CD4-positive, alpha-beta T cell (primary cell): ENCODE results near the gene CTNNA2. TPM values are rescaled to one million over a fixed set of nuclear protein-coding genes. Genes with fewer than 3 reads are reported as not detected.

Experiments used
- ATAC-seq: fragments of 200-7000 bp; cut with Tn5 transposase; one replicate; pipeline ENCODE4 v1.10.0; 2022; ENCODE audit warnings: mild to moderate bottlenecking; ENCODE audit not compliant: poor library complexity
- CTCF ChIA-PET: fragments of 350-600 bp; sonication (Branson Sonifier 250); formaldehyde crosslinking; loops from one replicate; lab custom pipeline; 2021; ENCODE audit warnings: antibody characterized with exemption, inconsistent platforms; lab: Charles Lee
- POLR2A ChIA-PET: fragments of 350-600 bp; sonication (Branson Sonifier 250); formaldehyde crosslinking; loops from one replicate; lab custom pipeline; 2021; ENCODE audit warnings: antibody characterized with exemption, inconsistent platforms; lab: Charles Lee
- DNase-seq, 14 experiments: peaks; one replicate each; pipeline ENCODE4 v3.0.0-alpha.2; 2013 to 2020; ENCODE audit warnings: mixed read lengths in 2 of 14
- H3K27ac ChIP-seq, 2 donors: one replicate each; pipeline versions ENCODE4 v1.5.1 to v1.7.0; 2013; ENCODE audit warnings: low read length in 2 of 2, low read depth in 1 of 2, mild to moderate bottlenecking in 1 of 2
- H3K27me3 ChIP-seq, 2 experiments: 1 replicate in 1 of 2; 2 replicates in 1 of 2; pipeline versions ENCODE4 v1.6.1 to v1.7.0; 2013; ENCODE audit warnings: low read length in 2 of 2, control low read depth in 1 of 2, mild to moderate bottlenecking in 1 of 2, moderate library complexity in 1 of 2; ENCODE audit not compliant: insufficient read depth in 2 of 2, control insufficient read depth in 1 of 2
- H3K36me3 ChIP-seq: one replicate; pipeline ENCODE4 v1.6.1; 2013; ENCODE audit warnings: low read length, control low read depth; ENCODE audit not compliant: insufficient read depth
- H3K4me1 ChIP-seq: one replicate; pipeline ENCODE4 v1.6.1; 2013; ENCODE audit warnings: low read length, control low read depth; ENCODE audit not compliant: insufficient read depth
- H3K4me3 ChIP-seq: one replicate; pipeline ENCODE4 v1.5.1; 2013; ENCODE audit warnings: mild to moderate bottlenecking, low read length, moderate library complexity
- H3K9me3 ChIP-seq, 2 experiments: 1 replicate in 1 of 2; 2 replicates in 1 of 2; pipeline versions ENCODE4 v1.6.1 to v1.7.0; 2013; ENCODE audit warnings: low read length in 2 of 2, mild to moderate bottlenecking in 2 of 2, control low read depth in 1 of 2, moderate library complexity in 1 of 2; ENCODE audit not compliant: control insufficient read depth in 1 of 2, insufficient read depth in 1 of 2
- H3K27ac Mint-ChIP-seq: one replicate; pipeline ENCODE4 v1.8.0; 2020; ENCODE audit warnings: mixed read lengths
- H3K27me3 Mint-ChIP-seq: one replicate; pipeline ENCODE4 v1.8.0; 2021; ENCODE audit warnings: mixed read lengths
- H3K36me3 Mint-ChIP-seq: one replicate; pipeline ENCODE4 v1.8.0; 2021; ENCODE audit warnings: low read depth, mixed read lengths
- H3K4me1 Mint-ChIP-seq: one replicate; pipeline ENCODE4 v1.8.0; 2021; ENCODE audit warnings: low read depth, mixed read lengths
- H3K4me3 Mint-ChIP-seq: one replicate; pipeline ENCODE4 v1.8.0; 2020; ENCODE audit warnings: mild to moderate bottlenecking, mixed read lengths
- H3K9me3 Mint-ChIP-seq: one replicate; pipeline ENCODE4 v1.8.0; 2020; ENCODE audit warnings: mixed read lengths
- CTCF ChIP-seq: fragments of 200-600 bp; IDR thresholded peaks from one replicate; pipeline ENCODE4 v1.8.0; 2022; ENCODE audit warnings: antibody characterized with exemption, mild to moderate bottlenecking
- intact Hi-C, 2 experiments: fragments of 100-400 bp; cut with DNase I in 1 of 2; cut with micrococcal nuclease in 1 of 2; formaldehyde crosslinking; loops; one replicate each; pipeline versions ENCODE4 v1.15.1 to v1.9.0; 2023 to 2025; cut with DNase I, micrococcal nuclease
- total RNA-seq, 174 experiments: library from RNA in 2 of 174; stranded (reverse) in 2 of 174; gene quantifications; one replicate each; pipeline ENCODE4 v1.2.3 and lab custom pipeline; 2021 to 2026

Gene CTNNA2
- total RNA-seq, 2 experiments from 2014 or later, result not detected

GRCh38 chr2:80454628-80455027 lies 941.8 kb downstream of the CTNNA2 start:
- POLR2A ChIA-PET, result no interaction called here
- no peak overlapping the region for H3K27ac Mint-ChIP-seq
- Histone ChIP-seq H3K36me3 (no peaks in the 10 kb centered on the region), H3K9me3 (peaks cover 0 to 4% of the 10 kb centered on the region in 2 experiments), H3K27me3 (no peaks in the 10 kb centered on the region), H3K27ac (no peak overlapping the region), H3K4me1 (no peaks in the 10 kb centered on the region), H3K4me3 (no peak overlapping the region)
- H3K4me3 Mint-ChIP-seq, result no peak overlapping the region
- peaks cover 3% of the 10 kb centered on the region for H3K9me3 Mint-ChIP-seq
- H3K27me3 Mint-ChIP-seq, result no peaks in the 10 kb centered on the region
- CTCF ChIA-PET, result no interaction called here
- no peaks in the 10 kb centered on the region for H3K4me1 Mint-ChIP-seq
- no peak for TF ChIP-seq CTCF
- ATAC-seq (no peak), DNase-seq (no peak)
- intact Hi-C loops, result no loop called here
- no peaks in the 10 kb centered on the region for H3K36me3 Mint-ChIP-seq

- ChIA-PET CTCF (no interaction called here), POLR2A (no interaction called here)
- no peak overlapping the region for H3K4me3 Mint-ChIP-seq
- peaks cover 2% of the 10 kb centered on the region for H3K9me3 Mint-ChIP-seq
- H3K4me1 Mint-ChIP-seq, result no peaks in the 10 kb centered on the region
- Histone ChIP-seq H3K4me3 (no peak overlapping the region), H3K4me1 (no peaks in the 10 kb centered on the region), H3K9me3 (peaks cover 0 to 4% of the 10 kb centered on the region in 2 experiments), H3K36me3 (no peaks in the 10 kb centered on the region), H3K27me3 (no peaks in the 10 kb centered on the region), H3K27ac (no peak overlapping the region)
- intact Hi-C loops, result no loop called here
- TF ChIP-seq CTCF, result no peak
- no peak overlapping the region for H3K27ac Mint-ChIP-seq
- ATAC-seq, result no peak
- no peak for DNase-seq
- no peaks in the 10 kb centered on the region for H3K27me3 Mint-ChIP-seq
- H3K36me3 Mint-ChIP-seq, result no peaks in the 10 kb centered on the region
Measured at GRCh38 chr2:80459028-80459427, 946.2 kb downstream of the CTNNA2 start.

- H3K36me3 ChIP-seq, result no peaks in the 10 kb centered on the region
- Mint-ChIP-seq H3K4me1 (no peaks in the 10 kb centered on the region), H3K27me3 (no peaks in the 10 kb centered on the region), H3K36me3 (no peaks in the 10 kb centered on the region), H3K27ac (no peak overlapping the region), H3K9me3 (no peaks in the 10 kb centered on the region), H3K4me3 (no peak overlapping the region)
- H3K4me1 ChIP-seq, result no peaks in the 10 kb centered on the region
- H3K27me3 ChIP-seq, result no peaks in the 10 kb centered on the region
- H3K4me3 ChIP-seq, result no peak overlapping the region
- ChIA-PET CTCF (no interaction called here), POLR2A (no interaction called here)
- no peaks in the 10 kb centered on the region for H3K9me3 ChIP-seq
- intact Hi-C loops, result no loop called here
- DNase-seq (no peak), ATAC-seq (no peak)
- H3K27ac ChIP-seq, result no peak overlapping the region
- no peak for TF ChIP-seq CTCF
Measured at GRCh38 chr2:80461505-80462197, 948.8 kb downstream of the CTNNA2 start.
